Dedifferentiated amniotic fluid mesenchymal stem cell (primary cell): ENCODE results near the gene PLEKHG4B.

ENCODE experiments used
- DNase-seq: peaks from one replicate; pipeline ENCODE4 v3.0.0-alpha.2; 2016; ENCODE audit errors: extremely low spot score

PLEKHG4B gene

GRCh38 chr5:75331-76320 lies 16.3 kb upstream of the PLEKHG4B start:
- no peak for DNase-seq

GRCh38 chr5:76358-77169 lies 15.4 kb upstream of the PLEKHG4B start:
- DNase-seq, result no peak

GRCh38 chr5:77170-77501 lies 14.8 kb upstream of the PLEKHG4B start:
- no peak for DNase-seq

- no peak for DNase-seq
Measured at GRCh38 chr5:77546-77945, 14.4 kb upstream of the PLEKHG4B start.

- no peak for DNase-seq
Measured at GRCh38 chr5:77957-78804, 13.8 kb upstream of the PLEKHG4B start.

- no peak for DNase-seq
Measured at GRCh38 chr5:78805-79149, 13.2 kb upstream of the PLEKHG4B start.

GRCh38 chr5:79263-79662 lies 12.7 kb upstream of the PLEKHG4B start:
- DNase-seq, result no peak

- no peak for DNase-seq
Measured at GRCh38 chr5:79821-80220, 12.1 kb upstream of the PLEKHG4B start.

- DNase-seq, result no peak
Measured at GRCh38 chr5:81391-82021, 10.5 kb upstream of the PLEKHG4B start.

- peak; percentile 31 for DNase-seq
Measured at GRCh38 chr5:82097-82496, 9.9 kb upstream of the PLEKHG4B start.

- no peak for DNase-seq
Measured at GRCh38 chr5:82570-82969, 9.4 kb upstream of the PLEKHG4B start.

- DNase-seq, result no peak
Measured at GRCh38 chr5:83029-83428, 8.9 kb upstream of the PLEKHG4B start.

GRCh38 chr5:85334-85995 lies 6.5 kb upstream of the PLEKHG4B start:
- no peak for DNase-seq

- no peak for DNase-seq
Measured at GRCh38 chr5:89337-90286, 2.4 kb upstream of the PLEKHG4B start.

- DNase-seq, result no peak
Measured at GRCh38 chr5:90590-91547, 1.1 kb upstream of the PLEKHG4B start.

- DNase-seq, result no peak
Measured at GRCh38 chr5:92401-93220, 643 bp downstream of the PLEKHG4B start.

- DNase-seq, result no peak
Measured at GRCh38 chr5:93221-93980, 1.4 kb downstream of the PLEKHG4B start.
